Gastrocnemius medialis (tissue), 4 donors: ENCODE results near the gene ESM1.

ENCODE experiments used
- CTCF ChIP-seq, 5 experiments: fragments of 450-650 bp in 3 of 5; fragments of 200-600 bp in 2 of 5; sonication (generic) in 2 of 5; IDR thresholded peaks in 4 of 5; conservative IDR thresholded peaks in 1 of 5; 1 replicate in 4 of 5; 2 replicates in 1 of 5; pipeline ENCODE4 v1.5.1; 2016 to 2019; ENCODE audit warnings: antibody characterized with exemption in 5 of 5, mild to moderate bottlenecking in 3 of 5, moderate library complexity in 3 of 5
- POLR2A ChIP-seq, 2 donors: fragments of 450-650 bp; IDR thresholded peaks; one replicate each; pipeline ENCODE4 v1.6.1; 2017; ENCODE audit warnings: antibody characterized with exemption in 2 of 2, mild to moderate bottlenecking in 2 of 2, moderate library complexity in 2 of 2

- TF ChIP-seq CTCF (IDR thresholded peaks at IDR 0.05 in 4 of 5, conservative IDR thresholded peaks at IDR 0.05 in 1 of 5) (no peak), POLR2A (IDR thresholded peaks at IDR 0.05) (no peak)
These were observed 43.2 kb downstream of the ESM1 start for GRCh38 chr5:54942064-54942778.
